Measurements from ENCODE around the gene BRCC3. TPM values are rescaled to one million over a fixed set of nuclear protein-coding genes. Genes with fewer than 3 reads are reported as not detected.

BRCC3 gene
- 12.0 and 20.4 TPM in 2 replicates for total RNA-seq (2014; rRNA removed; shearing (Covaris generic))

DNA sequence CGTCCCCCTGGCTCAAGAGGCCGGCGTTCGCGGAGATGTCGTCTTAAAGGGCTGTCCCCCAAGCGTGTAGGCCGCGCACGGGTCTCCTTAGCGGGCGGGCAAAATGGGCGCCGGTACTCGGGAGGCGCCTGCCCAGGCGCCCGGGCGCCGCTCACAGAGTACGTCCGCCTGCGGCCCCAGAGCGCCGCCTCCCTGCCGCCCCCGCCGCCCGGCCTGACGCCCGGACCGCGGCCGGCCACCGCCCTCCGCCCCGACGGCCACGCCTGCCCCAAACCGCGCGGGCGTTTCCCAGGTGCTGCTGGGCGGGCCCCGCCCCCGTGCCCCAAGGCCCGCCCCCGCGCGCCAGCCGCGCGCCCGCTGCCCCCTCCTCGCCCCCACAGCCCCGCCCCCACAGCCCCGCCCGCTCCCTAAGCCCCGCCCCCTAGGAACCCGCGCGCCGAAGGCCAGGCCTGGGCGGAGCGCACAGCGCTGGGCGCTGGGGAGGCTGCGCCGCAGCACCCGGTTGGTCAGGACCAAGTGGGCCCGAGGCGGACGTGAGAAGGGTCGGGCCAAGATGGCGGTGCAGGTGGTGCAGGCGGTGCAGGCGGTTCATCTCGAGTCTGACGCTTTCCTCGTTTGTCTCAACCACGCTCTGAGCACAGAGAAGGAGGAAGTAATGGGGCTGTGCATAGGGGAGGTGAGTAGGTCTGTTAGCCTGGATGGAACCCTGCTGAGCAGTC, at the start of gene BRCC3, which contains the start of the genes CMC4 and MTCP1:
Gene BRCC3 (plus strand): TSS at position 534 of the 719 bp plus-strand sequence. CDS start 20 bp downstream, at position 554.
Gene CMC4 (minus strand): TSS at position 162 of the 719 bp plus-strand sequence. CDS start 7,113 bp downstream, outside the sequence.
Gene MTCP1 (minus strand): TSS at position 162 of the 719 bp plus-strand sequence. CDS start 5,126 bp downstream, outside the sequence.
- DNase-seq (ENCODE audit: low spot score) = peak; percentile 85

DNA sequence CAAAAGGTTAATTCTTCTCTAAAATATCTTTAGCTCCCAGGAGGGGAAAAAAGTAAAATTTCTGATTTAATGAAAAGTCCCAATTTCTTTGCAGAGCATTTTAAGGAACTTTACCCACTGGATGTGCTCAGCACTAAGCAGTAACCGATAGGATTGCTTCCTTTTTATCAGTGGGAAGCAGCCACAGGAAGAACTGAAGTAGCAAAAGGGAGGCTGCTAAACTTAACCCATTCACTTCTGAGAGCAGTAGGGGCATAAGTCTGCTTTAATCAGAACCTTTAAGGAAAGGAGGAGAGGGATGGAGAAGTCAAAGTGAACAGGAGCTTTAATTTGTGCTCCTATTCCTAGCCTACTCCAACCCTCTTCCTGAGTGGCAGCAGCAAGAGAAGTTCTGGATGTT, 48.7 kb upstream of the BRCC3 start, which contains the start of gene F8:
Gene F8 (minus strand): TSS at position 139 of the 400 bp plus-strand sequence. CDS start 171 bp downstream, outside the sequence.
- no peak for DNase-seq (ENCODE audit: low spot score)

DNA sequence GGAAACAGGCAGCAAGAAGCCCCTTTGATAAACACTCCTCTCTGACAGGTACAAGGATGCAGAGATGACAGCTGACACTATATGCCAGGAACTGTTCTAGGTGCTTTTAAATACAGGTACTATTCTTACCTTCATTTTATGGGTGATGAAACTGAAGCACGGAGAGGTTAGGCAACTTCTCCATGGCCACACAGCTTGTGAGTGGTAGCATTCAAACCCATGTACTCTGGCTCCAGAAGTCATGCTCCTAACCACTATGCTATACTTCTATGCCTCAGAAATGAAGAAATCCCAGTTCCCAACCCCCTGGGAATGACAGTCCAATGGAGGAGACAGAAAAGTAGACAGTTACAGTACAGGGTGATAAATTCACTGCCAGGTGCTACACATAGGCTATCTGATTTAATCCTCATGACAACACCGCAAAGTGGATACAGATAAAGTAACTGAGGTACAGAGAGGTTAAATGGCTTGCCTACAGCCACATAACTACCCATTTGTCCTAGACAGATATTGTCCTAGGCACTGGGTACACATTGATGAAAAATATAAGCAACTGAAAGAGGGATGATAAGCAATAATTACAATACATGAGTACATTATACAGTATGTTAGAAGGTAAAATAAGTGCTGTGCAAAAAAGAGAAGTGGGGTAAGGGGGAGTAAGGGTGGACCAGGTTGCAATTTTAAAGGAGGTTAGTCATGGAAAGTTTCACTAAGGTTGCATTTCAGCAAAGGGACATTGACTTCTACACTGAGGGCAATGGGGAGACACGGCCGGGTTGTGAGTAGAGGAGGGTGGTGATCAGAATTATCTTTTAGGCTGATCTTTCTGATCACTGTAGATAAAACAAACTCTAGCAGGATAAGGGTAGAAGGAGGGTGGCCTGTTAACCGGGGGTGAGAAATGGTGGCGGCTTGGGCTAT, 47.1 kb upstream of the BRCC3 start:
- no peak for DNase-seq (ENCODE audit: low spot score)

DNA sequence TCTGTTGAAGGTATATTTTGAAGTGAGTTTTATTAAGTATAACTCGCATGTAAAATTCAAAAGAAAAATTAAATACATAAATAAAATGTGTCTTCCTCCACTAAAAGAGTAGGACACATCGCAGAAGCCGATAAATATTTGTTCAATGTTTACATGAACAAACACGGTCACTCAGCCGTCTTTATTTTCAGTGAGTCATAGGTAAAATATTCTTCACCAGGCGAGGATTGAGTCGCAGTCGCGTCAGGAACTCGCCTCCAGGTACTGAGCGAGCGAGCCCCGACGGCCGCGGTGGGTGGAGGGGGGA, 44.9 kb upstream of the BRCC3 start:
- DNase-seq (ENCODE audit: low spot score) = no peak

DNA sequence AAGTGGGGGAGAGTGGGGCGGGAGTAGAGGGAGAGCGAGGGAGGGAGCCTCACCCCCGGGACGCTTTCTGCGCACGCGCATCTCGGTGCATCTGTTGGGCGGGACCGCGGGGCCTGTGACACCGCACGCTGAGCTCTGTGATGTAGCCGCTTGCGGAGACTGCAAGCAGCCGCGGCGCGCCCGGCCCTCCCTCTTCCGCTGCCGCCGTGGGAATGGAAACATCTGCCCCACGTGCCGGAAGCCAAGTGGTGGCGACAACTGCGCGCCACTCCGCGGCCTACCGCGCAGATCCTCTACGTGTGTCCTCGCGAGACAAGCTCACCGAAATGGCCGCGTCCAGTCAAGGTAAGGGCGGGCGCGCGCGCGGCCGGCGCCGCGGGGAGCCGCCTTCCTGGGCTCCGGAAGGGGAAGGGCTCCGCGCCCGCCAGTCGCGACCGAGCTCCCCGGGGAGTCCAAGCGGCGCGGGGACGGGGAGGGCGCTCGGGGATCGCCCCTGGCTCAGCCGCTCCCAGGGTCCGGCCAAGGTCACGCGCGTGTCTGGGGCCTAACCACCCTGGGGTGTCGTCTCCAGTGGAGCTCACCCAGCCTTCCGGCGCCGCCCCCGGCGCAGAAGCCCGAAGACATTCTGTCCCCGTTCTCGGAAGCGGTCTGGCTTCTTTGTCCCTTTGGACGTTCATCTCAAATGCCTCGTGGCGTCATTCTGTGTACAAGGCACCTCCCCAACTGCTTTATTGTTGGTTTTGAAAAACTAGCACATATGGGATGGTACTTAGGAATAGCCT, 44.4 kb upstream of the BRCC3 start, which contains the start of gene FUNDC2:
Gene FUNDC2 (plus strand): TSS at position 118 of the 782 bp plus-strand sequence. CDS start 95 bp downstream, at position 213.
- peak; percentile 96 for DNase-seq (ENCODE audit: low spot score)

DNA sequence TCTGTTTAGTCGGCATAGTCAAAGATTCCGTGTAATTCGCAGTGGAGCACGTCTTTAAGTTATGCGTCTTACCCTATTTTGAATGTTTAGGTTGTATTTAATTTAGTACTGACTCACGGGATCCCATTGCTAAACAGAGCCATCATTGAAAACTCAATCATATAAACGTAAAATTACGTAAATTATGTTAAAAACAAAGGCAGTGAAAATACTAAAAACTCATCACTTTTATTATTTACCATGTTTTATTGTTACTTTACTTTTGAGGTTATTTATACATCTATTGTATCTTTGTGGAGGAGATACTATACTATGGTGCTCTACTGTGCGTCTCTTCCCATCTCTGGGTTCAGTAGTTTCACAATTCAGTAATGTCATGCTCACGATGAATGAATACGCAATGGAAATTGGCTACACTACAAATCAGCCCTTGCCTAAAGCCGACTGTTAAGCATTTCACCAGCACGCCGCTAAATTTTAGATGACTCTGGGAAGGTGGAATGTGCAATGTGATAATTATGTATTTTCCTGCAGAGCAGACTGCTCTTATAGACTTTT, 43.7 kb upstream of the BRCC3 start:
- peak; percentile 67 for DNase-seq (ENCODE audit: low spot score)

DNA sequence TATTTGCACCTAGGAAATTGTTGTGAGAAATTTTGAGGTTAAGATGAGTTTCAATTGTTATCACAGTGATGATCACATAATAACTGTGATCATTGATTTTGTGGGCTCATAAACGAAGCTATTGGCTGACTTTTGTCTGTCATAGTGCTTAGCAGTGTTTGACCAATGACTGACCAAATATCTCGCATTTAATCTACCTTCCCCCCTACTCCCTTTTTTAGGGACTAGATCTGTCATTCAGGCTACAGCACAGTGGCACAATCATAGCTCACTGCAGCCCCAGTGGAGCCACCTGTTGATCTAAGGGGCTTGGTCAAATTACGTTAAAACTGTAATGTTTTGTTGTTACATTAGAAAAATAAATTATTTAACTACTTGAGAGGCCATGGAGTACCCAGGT, 43.2 kb upstream of the BRCC3 start:
- peak; percentile 16 for DNase-seq (ENCODE audit: low spot score)

DNA sequence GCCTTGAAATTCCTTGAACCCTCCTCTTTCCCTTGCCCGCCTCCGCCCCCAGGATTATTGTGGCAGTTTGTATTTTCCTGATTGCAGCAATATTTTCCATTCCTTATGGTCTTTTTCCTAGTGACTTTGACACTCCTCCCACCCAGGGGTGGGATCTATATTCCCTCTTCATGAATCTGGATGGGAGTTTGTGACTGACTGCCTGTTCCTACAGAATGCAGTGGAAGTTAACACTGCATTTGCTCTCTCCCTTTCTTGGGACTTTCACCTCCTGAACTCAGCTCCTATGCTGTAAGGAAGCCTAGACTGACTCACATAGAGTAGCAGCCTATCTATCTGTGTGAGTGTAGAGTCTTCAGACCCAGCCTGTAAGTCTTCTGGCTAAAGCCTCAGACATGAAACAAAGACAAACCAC, 42.4 kb upstream of the BRCC3 start:
- no peak for DNase-seq (ENCODE audit: low spot score)

DNA sequence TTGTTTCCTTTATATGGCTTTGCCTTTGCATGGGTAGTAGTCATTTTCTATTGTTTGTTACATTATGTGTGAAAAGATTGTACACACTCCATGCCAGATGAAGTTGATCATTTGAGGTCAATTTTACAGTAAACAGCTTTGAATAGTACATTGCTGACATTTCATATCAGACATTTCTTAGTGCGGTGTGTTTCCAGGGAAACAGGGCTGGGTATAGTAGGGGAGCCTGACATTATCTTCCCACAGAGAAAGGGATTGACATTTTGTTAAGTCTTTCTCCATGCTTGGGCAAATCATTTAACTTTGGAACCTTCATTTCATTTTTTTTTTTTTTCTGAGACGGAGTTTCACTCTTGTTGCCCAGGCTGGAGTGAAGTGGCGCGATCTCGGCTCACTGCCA, 39.7 kb upstream of the BRCC3 start:
- no peak for DNase-seq (ENCODE audit: low spot score)

DNA sequence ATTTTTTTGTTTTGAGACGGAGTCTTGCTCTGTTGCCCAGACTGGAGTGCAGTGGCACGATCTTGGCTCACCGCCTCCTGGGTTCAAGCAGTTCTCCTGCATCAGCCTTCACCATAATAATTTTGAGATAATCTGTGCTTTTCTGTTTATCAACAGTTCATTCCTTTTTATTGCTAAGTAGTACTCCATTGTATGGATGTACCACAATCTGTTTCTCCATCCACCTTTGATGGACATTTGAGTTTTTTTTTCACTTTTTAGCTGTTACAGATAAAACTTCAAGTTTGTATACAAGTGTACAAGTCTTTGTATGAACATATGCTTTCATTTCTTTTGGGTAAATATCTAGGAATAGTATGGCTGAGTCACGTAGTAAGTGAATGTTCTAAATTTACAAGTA, 35.6 kb upstream of the BRCC3 start:
- DNase-seq (ENCODE audit: low spot score) = no peak

DNA sequence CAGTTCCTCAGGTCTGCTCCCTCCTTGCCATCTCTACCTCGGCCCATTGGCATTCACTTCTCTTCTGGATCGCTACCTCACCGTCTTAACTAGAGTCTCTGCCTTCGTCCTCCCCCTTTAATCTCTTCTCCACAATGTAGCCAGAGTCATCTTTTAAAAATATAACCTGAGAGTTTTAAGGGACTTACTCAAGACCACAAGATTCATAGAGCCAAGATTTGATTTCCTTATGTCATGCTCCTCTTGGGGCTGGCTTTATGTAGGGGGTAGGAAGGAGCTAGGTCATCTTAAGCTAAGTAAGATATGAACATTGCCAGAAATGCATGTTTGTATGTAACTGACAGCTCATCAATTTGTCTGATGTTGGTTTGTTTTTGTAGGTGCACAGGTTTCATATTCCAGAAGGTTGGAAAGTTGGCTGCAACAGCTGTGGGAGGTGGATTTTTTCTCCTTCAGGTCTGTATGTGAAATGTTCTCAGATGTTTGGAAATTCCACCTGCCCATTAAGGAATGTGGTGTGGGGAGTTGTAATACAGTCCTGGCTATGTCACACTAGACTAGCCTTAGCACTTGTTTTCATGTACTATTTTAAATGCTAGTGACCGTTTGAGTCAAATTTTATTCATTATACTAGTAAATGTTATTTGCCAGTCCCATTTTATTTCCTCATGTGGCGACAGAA, 25.0 kb upstream of the BRCC3 start:
- DNase-seq (ENCODE audit: low spot score) = no peak

DNA sequence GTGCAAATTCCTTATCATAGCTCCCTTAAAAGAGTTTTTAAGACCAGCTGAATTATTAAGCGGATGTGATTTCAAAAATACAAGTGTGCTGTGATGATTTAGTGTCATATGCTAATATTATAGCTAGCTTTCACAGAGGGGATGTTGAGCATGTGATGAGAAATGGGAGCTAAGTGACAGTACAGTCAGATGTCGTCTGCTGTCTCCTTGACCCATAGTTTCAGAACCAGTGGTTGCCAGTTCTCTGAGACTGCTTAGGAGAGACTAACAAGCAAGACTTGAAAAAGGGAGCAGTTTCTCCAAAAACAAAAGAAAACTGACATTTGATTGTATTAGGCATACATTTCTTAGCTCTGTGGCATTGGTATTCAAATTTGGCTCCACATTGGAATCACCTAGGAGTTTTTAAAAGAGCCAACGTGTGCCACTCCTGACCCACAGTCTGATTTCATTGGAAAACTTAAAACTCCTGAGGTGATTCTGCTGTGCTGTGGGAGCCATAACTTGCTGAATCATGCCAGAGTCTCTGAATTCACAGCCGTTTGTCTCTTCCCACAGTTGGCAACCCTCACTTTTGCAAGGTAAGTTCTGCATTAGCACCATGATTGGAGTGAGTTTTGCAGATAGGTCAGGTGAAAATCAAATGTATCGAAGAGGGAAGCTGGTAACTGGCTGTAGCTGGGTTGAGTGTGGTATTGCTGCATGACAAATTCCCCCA, 24.3 kb upstream of the BRCC3 start:
- DNase-seq (ENCODE audit: low spot score) = no peak

DNA sequence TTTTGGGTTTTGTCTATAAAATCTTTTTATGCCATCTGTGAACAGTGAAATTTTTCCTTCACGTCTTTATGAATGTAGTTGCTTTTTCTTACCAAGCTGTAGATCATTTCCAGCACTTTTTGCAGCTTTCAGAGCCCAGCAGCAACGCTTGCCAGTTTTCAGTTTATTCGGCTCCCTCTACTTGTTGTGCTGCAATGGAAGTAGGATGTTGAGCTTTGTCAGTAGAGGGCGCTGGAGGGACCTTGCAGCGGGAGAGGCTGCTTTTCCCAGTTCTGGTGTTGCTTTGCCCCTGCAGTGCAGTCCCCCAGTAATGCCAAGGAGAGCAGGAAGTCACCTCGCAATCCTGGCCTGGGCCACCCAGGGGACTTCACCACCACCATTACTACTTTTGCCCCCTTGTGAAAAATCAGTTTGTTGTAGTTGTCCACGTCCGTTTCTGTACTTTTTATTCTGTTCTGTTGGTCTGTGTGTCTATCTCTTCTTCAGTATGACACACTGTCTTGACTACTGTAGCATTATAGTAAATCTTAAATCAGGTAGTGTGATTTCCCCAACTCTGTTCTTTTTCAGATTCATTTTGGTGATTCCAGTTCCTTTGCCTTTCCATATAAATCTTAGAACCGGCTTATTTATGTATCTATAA, 22.2 kb upstream of the BRCC3 start:
- peak; percentile 63 for DNase-seq (ENCODE audit: low spot score)

DNA sequence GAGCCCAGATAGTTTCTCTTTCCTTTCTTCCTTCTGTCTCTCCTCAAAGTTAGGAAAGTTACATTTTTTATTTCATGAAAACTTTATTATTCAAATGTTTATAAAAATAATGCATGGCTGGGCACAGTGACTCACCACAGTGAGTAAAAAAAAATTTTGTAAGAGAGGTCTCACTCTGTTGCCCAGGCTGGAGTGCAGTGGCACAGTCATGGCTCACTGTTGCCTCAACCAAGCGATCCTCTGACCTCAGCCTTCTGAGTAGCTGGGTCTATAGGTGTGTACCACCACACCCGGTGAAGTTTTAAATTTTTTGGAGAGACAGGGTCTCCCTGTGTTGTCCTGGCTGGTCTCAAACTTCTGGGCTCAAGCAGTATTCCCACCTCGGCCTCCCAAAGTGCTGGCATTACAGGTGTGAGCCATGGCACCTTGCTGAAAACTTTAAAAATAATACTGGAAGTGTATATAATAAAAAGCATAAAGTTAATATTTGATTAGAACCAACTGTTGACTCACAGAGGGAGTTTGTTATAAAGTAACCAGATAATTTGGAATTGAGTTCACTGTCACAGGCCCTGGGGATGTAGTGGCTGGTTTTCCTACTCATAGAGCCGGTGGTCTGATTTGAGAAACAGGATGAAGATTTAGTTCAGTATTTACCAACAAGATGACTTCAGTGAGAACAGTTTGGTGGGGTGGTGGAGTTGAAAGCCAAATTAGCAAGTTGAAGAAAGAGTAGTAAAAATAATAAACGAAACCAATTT, 18.4 kb upstream of the BRCC3 start:
- no peak for DNase-seq (ENCODE audit: low spot score)

DNA sequence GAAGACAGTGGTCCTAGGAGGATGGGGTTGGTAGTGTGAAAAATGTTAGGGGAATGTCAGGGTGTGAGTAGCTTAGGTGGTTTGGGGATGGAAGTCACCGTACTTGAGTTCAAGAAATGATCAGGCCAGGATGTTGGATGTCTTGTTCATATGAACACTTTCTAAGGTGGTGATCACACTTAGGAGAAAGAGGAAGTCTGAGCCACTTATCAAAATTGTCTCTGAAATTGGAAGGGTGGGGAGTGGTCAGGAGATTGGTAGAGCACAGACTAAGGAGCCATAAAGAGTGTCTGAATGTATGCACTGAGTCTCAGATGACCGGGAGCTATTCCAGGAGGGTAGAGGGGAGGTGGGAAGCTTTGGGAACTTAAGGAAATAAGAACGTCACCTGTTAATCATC, 17.7 kb upstream of the BRCC3 start:
- DNase-seq (ENCODE audit: low spot score) = no peak

DNA sequence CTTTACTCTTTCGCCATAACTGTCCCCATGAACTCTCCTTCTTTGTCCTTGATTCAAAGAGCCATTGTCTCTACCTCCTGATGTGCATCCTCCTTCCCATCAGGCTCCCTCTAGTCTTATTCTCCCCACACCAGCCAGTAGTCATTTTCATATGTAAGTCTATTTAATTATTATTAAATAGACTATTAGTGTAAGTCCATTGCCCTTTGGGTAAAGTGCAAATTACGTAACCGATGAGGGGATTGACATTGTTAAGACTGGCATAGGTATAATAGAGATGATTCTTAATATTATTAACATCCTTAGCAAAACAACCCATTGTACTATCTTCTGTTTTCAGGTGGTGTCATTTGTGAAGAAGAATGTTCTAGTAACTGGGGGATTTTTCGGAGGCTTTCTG, 17.1 kb upstream of the BRCC3 start:
- no peak for DNase-seq (ENCODE audit: low spot score)

DNA sequence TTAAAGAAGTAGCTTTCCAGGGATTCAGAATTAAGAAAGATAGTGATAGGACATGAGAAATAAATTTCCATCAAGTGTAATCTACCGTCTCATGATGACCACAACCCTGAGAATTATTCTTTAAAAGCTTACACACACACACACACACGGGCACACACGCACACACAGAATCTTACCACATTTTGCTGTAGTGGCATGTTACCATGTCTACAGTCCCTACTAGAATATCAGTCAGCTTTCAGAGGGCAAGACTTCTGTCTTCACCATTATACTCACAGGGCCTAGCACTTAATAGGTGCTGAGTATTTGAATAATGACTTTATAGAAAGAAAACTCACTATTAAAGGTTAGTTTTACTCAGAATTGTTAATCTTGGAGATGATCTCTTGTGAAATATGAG, 15.8 kb upstream of the BRCC3 start:
- DNase-seq (ENCODE audit: low spot score) = no peak

DNA sequence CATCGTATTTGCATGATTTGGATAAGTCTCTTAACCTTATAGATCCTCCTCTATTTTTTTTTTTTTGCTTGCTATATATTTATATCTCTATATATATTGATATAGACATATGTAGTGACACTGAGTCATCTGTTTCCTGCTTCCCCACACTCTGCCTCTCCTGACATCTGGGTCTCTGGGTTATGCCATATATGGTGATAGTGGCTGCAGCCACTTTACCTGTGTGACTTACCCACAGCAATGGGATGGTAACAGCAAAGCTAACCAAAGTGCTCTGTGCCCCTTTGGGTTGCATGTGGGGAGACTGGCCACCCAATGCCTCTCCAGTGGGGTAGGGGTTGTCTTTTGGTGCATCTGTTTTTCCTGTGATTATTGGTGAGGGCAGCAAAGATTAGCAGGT, 14.8 kb upstream of the BRCC3 start:
- no peak for DNase-seq (ENCODE audit: low spot score)
